ENCODE data around the gene ALDH1A1. TPM values are rescaled to one million over a fixed set of nuclear protein-coding genes. Genes with fewer than 3 reads are reported as not detected.

The ALDH1A1 gene
- total RNA-seq, 1 donor from 2014 or later: not detected

DNA sequence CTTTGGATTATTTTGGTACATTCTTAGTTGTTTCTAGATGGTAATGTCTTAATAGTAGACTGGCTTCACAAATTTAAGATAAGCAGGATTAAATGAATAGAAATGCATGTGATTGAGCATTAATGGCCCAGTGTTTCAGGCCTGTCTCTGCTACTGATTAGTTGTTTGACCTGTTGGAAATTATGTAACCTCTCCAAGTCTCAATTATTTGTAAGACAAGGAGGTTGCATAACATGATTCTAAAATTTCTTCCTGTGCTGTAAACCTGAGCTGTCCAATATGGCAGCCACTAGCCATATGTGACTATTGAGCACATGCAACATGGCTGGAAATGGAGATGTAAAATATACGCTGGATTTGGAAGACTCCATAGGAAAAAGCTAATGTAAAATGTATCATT, 97.5 kb downstream of the ALDH1A1 start:
- Mint-ChIP-seq H3K27ac (no peak overlapping the region), H3K4me3 (no peak overlapping the region), H3K36me3 (no peaks in the 10 kb centered on the region), H3K9me3 (peaks cover 5% of the 10 kb centered on the region), H3K4me1 (peaks cover 20% of the 10 kb centered on the region), H3K27me3 (ENCODE audit: insufficient read depth, low read depth) (peaks cover 5% of the 10 kb centered on the region)
- no peaks in the 10 kb centered on the region for H3K79me2 ChIP-seq (ENCODE audit: low read depth)
- peaks cover 18% of the 10 kb centered on the region for H3K4me1 ChIP-seq
- H3K9ac ChIP-seq: no peak overlapping the region
- no peaks in the 10 kb centered on the region for H3K9me3 ChIP-seq (ENCODE audit: low read depth)
- DNase-seq (ENCODE audit: low spot score): no peak
- no peak overlapping the region for H2AFZ ChIP-seq (replicated peaks)
- peaks cover 7% of the 10 kb centered on the region for H3F3A ChIP-seq (ENCODE audit: low read depth)
- TF ChIP-seq EZH2phosphoT487 (IDR thresholded peaks at IDR 0.05) (no peak), EZH2 (IDR thresholded peaks at IDR 0.05) (no peak)
- TF ChIP-seq, protein P1, sequence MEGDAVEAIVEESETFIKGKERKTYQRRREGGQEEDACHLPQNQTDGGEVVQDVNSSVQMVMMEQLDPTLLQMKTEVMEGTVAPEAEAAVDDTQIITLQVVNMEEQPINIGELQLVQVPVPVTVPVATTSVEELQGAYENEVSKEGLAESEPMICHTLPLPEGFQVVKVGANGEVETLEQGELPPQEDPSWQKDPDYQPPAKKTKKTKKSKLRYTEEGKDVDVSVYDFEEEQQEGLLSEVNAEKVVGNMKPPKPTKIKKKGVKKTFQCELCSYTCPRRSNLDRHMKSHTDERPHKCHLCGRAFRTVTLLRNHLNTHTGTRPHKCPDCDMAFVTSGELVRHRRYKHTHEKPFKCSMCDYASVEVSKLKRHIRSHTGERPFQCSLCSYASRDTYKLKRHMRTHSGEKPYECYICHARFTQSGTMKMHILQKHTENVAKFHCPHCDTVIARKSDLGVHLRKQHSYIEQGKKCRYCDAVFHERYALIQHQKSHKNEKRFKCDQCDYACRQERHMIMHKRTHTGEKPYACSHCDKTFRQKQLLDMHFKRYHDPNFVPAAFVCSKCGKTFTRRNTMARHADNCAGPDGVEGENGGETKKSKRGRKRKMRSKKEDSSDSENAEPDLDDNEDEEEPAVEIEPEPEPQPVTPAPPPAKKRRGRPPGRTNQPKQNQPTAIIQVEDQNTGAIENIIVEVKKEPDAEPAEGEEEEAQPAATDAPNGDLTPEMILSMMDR (IDR thresholded peaks at IDR 0.05): no peak
- H3K4me3 ChIP-seq: no peak overlapping the region
- H3K27me3 ChIP-seq: no peaks in the 10 kb centered on the region
- no peaks in the 10 kb centered on the region for H4K20me1 ChIP-seq (ENCODE audit: low read depth)
- H3K36me3 ChIP-seq: no peaks in the 10 kb centered on the region
- no peak overlapping the region for H3K27ac ChIP-seq
- no peak overlapping the region for H3K4me2 ChIP-seq

Other genes starting within 250 kb of the ALDH1A1 start
- gene ANXA1, start 198.8 kb upstream of the ALDH1A1 start, total RNA-seq (ENCODE audit: low replicate concordance): 0.47 and 1.1 TPM in 2 replicates

Measured in neural progenitor cell (in vitro differentiated cells).